Activated CD4-positive, alpha-beta T cell treated with anti-CD3 and anti-CD28 coated beads, Interleukin-2, amount 50 U/mL, for 1 hour (primary cell): ENCODE measurements around the gene TNS3.

Experiments
- DNase-seq: peaks from one replicate; pipeline ENCODE4 v3.0.0-alpha.2; 2020

The TNS3 gene

DNA sequence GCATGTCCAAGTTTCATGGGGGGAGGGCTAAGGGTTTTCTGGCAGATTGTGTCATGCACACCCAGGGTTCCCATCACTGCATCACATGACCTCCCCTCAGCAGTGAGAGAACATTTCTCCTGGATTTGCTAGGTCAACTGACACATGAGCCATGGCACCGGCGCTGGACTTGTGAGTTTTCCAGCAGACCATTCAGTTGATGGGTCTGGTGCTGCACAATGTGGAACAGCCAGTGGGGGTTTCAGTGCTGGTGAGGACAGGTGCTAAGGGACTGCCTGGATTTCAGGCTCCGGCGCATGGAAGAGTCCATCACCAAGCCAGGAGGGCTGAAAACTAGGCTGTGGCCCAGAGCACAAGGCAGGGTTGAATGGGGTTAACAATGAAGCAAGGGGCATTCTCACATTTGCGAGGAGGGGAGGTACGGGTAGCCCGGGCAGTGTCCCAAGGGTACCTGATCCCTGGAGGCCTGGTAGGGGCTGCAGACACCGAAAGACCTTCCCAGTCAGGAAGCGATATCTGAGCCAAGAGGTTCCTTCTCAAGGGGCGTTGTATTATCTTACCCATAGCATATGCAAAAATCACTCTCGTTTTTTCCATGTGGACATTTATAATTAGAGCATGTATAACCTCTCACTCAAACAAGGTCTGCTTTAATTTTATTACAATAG, 203.0 kb downstream of the TNS3 start:
- DNase-seq = no peak

DNA sequence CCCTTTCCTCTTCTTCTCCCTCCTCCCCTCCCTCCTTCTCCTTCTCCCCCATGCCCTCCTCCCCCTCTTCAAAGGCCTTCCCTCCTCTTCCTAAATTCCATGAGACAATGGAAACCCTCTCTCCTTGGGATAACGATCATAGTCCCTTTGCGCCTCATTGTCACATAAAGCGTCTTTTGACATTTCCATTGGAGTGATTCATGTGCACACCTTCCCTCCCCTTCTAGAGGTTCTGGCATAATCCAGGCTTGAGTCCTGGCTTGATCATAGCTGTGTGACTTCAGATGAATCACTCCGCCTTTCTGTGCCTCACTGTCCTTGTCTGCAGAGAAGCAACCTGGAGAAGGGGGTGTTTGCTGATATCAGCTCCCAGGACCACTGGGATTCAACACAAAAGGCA, 204.2 kb downstream of the TNS3 start:
- DNase-seq = no peak

DNA sequence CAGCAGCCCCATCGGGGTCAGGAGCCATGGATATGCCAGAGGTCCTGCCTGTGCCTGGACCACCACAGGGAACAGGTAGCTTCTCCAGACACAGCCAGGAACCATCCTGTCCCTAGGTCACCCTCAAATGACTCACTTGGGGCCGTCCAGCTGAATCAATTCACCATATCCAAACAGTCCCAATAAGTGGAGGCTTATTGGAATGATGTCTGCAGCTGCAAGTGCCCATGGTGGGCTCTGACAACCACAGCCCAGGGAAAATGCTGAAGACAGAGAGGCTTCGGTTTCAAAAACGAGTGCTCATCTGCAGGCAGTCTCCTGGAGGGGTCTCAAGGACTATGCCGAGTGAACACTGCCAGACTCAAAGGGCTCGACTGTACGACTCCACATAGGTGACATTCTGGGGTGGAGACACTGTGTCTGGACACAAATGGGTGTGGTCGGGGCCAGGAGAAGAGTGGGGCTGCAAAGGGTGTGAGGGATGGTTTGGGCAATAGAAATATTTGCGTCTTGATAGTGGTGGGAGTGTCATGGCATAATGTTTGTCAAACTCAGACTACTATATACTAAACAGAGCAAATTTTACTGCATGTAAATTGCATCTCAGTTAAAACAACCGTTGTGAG, 204.8 kb downstream of the TNS3 start:
- DNase-seq = no peak

DNA sequence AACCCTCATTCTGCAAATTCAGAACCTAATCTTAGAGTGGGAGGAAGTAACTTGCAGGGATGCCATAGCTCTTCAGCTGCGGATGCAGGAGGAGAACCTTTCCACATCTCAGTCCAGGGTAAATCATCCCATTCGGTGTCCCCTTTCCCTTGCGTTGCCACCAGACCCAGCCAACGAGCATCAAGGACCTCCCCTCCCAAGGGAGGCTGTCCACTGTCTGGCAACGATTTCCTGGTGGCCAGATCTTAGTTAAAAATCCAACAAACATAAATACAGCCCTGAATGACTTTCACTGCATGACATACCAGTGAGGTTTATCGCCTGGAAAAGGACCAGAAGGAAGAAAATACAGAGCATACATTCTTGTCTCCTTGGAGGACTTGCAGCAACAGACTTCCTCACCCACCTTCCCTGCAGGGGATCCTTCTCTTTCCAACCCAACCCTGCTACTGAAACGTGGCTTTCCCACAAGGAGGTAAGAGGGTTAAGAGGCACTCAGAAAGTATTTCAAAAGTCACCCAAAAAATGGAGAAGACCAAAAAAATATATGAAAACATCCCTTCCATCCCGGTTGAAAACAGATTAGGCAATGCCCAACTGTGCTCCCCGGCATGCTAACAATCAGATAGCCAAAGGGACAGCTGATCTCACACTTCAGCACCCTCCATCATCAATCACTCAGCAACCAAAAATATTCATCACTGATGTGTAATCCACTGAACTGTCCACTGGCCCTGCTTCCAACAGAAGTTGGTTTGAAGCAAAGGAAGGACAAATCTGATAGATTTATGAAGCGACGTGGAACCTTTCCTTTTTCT, 206.6 kb downstream of the TNS3 start:
- DNase-seq = no peak

DNA sequence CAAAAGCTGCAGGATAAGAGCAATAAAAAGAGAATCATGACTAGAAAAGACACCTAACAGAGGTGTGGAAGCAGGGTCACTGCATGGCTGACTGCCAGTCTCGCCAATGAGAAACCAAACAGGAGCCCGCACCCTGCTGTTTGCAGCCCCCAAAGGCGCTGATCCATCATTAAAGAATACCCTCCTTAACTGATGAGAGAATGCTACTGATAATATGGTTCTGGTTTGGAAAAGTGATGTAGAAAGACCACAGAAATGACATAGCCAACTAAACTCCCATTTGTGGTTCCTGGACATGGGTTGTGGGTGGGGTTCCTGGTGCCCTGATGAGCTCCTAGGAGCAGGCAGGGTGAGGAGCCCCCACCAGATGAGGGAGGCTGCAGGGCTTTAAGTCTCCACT, 207.4 kb downstream of the TNS3 start:
- no peak for DNase-seq

DNA sequence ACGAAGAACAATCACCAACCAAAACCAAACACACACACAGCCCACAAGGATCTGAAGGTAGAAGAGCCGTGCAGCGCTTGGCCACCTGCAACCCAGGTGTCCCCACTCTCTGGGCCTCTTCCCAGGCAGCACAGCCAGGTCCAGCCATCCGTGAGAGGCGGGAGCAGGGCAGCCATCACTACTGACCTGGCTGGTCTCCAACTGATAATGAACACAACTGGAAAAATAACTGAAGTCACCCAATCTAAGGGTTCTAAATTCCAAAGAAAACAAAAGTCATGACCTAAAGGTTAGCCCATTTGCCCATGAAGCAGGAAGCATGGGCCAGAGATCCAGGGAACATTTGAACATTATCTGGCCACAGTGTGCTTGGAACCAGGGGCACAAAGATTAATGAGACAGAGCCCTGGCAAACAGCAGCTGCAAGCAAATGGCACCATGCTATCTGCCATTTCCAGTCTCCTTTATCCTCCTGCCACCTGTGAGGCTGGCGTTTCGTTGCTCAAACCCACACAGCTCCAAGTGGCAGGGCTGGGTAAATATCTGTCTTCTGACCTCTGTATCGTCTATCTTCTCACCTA, 207.9 kb downstream of the TNS3 start:
- no peak for DNase-seq

DNA sequence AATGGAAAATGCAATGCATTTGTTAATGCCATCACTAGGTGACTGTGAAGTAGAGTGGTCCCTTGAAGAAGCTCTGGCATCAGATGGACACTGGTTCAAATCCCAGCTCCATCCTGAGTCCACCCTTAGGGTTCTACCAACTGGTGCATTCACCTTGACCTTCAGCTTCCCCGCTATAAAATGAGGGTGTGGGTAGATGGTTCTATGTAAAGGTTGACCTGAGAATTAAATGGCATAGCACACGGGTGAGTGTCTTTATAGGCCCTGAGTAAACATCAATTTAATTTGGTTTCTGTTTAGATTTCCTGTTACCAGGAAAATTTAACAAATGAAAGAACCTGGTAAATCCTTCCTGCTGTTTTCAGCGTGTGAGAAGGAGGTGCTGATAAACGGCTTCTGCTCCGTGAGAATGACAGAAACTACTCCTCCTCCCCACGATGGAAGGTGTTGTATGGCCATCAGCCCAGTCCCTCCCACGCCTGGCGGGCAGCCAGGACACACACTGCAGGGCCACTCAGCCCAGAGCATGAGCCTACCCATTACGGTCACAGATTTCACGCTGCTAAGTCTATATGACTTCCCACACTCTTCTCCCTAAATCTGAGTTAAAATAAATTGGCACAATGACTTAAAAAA, 210.1 kb downstream of the TNS3 start:
- DNase-seq = no peak

DNA sequence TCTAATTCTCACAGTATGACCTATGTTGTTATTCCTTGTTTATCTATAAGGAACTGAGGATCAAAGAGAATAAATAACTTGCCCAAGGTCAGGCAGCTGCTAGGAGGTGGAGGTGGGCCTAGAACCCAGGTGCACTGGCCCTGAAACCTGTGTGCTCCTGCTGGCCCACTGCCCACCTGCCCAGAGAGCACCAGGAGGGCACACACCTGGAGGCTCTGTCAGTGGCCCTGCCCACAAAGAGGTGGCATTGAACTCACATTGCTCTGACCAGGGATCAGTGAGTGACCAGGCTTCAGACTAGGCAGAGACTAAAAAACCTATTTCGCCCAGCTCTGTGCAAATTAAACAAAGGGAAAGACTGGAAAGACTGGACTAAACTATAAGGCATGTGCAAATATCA, 210.6 kb downstream of the TNS3 start:
- no peak for DNase-seq

DNA sequence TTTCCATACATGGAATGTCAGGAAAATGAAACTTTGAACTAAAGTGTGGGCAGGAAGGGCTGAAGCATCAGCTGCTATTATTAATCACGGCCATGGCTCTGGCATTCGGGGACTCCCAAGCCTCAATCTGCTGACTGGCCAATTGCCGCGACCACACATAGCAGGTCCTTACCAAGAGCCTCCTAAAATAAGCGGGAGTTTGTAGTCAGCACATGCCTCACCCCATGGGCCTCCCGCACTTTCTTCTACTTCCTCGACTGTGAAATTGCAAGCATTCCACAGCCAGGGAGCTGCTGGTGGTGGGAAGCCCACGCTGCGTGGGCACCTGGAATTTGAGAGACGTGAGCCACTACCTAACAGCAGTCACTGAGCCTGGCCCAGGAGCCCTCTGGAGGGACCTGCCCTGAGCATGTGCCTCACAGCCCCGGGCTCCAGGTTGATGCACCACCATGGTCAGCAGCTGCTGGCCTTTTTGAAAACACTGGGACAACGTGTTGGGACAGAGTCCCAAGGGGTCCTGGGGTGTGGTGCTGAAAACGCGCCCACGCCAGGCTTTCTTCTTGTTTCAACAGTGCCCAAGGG, 211.4 kb downstream of the TNS3 start:
- no peak for DNase-seq

DNA sequence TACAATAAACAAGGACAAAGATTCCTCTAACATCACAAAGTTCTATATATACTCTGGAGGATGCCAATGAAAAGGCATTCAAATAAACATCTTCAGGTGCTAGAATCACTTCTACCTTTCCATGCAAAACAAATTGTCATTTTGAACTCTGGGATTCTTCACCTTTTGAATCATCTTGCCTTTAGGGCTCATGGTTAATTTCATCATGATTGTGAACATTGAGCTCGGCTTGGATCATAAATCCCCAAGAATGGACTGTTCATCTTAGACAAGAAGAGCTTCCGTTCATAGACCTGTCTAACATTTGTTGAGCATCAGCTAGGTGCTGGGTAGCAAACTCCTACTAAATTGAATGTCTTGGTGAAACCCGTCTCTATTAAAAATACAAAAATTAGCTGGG, 212.2 kb downstream of the TNS3 start:
- DNase-seq = no peak

DNA sequence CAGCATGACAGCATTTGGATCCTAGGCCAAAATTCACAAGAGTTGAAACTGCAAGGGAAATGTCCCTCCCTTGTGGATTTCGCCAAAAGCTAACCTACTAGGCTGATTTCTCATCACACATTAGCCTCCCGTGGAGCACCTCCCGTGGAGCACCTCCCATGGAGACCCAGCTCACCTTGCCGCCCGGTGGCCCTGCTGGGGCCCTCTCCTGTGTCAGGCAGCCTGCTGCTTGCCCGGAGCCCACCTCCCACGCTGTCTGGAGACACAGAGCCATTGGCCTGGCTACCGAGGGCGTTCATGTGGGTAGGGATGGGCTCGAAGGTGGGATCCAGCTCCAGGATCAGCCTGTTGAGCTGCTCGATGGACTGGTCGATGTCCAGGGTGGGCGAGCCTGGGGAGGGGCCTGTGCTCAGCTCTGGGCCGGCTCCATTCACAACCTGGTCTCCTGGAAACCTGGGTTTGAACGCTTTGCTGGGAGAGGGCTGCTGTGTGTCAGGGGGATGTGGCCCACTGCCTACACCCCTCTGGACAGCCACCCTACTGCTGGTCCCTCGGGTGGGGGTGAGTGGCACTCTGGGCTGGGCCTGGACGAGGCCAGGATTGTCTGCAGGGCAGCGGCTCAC, 213.6 kb downstream of the TNS3 start:
- DNase-seq = no peak

DNA sequence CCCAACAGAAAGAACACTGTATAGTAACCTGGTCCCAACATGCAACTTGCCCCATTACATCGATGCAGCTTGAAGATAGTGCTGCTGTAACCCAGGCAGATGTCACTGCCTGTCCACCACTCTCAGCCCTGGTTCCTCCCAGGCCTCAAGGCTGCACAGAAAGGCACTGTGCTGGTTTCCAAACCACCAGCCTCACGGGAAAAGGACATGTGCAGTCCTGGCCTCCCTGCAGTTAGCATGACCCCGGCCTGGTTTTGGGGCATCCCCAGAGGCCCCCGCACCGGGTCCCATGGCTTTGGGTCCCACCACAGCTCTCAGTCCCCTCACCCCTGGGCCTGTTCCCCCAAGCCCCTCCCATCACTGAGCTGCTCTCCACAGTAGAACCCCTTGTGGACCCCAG, 214.5 kb downstream of the TNS3 start:
- DNase-seq = no peak

DNA sequence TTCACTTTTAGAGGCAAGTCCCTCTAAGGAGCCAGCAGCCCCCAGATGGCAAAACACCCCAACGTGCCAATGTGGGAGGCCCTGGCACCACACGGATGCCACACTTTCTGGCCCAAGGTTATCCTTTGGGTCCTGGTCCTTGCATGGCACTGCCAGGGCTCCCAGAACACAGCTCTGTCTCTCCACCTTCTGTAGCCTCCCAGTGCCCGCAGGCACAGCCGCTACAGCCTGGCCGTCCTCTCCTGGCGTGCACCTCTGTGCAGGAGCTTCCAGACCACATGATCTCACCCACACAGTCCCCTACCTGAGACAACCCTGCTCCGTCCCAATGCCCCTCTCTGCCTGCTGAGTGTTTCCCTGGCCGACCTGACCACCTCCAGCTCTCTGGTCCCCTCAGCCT, 215.0 kb downstream of the TNS3 start:
- no peak for DNase-seq

DNA sequence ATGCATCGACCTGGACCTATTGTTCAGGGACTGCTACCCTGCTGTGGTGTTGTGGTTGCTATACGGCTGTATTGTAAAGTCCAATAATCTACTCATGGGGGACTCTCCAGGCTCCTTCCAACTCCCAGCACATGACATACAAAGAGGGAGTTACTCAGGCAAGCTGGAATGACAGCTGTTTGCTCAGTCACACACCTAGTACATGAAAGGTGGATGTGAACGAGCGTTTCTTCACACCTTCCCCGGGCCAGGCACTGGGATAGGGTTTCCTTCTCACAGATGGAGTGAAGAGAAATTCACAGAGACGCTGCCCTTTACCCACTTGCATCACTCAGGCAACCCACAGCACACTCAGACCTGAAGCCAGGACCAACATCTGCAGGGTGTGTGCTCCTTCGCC, 215.7 kb downstream of the TNS3 start:
- no peak for DNase-seq

DNA sequence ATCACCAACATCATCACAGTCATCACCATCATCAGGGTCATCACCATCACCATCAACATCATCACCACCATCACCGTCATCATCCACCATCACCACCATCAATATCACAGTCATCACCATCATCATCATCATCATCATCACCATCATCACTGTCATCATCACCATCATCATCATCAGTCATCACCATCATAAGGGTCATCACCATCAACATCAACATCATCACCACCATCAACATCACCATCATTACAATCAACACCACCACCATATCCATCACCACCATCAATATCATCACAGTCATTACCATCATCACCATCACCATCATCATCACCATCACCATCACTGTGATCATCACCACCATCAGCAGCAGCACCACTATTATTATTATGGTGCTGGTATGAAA, 218.9 kb downstream of the TNS3 start:
- DNase-seq = no peak

DNA sequence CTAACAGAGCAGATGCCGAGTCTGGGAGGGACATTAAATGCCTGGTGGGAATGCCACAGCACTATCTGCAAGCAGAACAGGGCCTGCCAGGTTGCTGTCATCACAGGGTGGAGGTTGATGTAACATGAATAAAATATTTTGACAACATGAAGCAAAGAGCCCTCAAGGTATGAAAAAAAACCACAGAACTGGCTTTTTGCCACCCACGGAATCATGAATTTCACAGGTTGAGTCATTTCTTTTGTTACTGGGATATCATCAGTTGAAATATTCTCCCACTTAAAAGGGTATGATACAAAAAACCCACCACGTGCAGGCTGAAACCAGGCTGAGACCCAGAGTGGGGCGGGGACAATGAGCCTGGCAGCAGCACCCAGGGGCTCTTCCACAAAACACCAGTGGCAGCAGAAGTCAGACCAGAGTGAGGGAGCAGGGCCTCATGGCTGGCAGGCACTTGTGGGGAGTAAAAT, 220.1 kb downstream of the TNS3 start:
- DNase-seq = no peak

DNA sequence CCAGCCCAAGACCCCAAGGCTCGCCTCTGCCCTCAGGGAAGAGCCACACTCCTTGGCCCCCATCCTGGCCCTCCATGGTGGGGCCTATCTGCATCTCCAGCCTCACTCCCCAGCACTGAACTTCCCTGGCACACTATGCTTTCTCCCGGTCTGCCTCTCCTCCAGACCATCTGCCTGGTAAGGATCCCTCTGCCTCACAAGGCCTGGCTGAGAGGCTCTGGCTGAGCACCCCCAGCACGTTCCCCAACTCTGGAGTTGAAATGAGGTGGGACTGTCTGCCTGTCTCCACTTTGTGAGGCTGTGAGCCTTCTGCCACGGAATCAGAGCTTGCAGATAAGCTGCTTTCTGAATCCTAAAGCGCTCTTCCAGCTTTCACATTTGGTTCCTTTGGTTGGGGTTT, 220.7 kb downstream of the TNS3 start:
- DNase-seq = no peak

DNA sequence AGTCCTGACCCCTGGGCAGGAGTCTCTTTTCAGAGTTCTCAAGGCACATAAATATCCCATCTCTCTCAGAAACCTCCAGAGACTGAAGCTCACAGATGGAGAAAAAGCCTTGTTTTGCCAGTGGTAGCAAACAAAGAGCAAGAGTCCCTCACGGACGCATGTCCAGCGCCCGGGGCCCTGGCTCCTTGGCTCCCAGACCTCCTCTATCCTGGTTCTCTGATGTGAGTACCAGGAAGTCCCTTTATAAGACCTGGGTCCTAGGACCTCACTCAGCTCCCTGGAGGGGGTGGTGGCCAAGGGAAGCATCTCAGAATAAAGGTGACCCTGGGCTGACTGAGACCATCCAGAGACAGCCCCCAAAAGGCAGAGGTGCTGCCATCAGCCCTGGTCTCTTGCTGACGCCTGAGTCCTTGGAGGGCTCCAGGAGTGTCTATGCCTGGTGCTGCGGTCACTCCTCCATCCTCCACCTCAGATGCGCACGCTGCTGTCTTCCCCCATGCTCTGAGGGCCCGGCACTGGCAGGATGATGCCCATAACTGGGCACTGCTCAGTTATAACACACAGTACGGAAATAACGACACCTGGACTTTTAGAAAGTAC, 221.5 kb downstream of the TNS3 start:
- no peak for DNase-seq

DNA sequence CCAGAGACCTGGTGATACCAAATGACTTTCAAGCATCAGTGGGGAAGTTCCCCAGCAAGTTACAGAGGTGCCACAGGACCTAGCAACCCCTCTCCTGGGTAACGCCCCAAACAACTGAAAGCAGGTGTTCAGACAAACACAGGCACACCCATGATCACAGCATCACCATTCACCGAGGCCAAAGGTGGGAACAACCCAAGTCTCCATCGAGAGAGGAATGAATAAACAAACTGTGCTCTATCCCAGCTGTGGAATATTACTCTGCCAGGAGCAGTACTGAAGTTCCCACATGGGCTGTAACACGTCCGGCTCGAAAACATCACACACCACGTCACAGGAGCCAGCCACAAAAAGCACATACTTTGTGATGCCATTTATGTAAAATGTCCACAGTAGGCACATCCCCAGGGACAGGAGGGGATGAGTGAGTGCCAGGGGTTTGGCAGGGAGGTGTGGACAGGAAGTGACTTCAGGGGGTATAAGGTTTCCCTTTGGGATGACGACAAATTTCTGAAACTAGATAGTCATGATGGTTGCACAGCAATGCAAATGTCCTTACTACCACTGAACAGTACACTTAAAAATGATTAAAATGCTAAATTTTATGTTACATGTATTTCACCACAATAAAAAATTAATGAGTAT, 222.8 kb downstream of the TNS3 start:
- no peak for DNase-seq

DNA sequence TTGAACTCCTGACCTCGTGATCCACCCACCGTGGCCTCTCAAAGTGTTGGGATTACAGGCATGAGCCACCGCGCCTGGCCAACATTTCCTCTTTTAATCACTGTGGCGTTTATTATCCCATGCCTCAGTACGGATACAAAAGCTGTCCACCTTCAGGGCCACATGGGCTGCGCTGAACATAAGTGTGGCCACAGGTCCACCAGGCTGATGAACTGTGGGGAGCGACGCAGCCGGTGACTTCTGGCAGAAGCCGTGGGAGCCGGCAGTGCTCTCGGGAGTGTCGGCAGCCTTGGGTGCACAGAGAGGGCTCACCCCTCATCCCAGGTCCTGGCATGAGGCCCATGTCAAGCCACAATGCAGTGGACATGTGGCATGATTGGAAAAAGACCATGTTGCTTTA, 223.6 kb downstream of the TNS3 start:
- DNase-seq = no peak

DNA sequence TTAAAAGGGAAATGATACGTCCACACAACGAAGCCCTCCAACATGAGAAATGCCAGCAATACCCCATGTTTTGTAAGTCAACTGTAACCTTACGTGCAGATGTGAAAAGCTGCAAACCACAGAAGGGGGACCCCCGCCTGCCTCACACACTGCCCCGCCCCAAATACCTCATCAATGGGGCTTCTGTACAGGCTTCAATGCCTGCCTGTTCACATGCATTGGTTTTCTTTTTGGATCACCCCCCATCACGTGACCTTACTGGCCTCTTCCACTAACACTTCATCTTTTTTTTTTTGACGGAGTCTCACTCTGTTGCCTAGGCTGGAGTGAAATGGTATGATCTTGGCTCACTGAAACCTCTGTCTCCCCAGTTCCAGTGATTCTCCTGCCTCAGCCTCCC, 224.0 kb downstream of the TNS3 start:
- DNase-seq = no peak

DNA sequence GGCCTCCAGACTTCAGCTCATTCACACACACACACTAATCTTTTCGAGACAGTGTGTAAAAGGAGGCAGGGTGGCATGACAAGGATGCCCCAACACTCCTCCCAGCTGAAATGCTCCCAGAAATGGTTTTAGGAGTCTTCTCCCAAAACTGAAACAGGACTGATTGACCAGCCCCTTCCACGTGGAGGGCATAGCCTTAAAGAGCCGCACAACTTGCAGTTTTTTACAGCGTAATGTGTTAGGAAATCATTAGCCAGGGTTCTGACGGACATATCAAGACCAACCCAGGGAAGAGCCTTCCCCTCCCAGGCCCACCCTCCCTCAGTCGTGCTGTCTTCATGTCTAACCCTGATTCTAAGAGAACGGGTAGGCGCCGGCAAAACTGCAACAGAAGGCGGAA, 224.6 kb downstream of the TNS3 start:
- DNase-seq = no peak
